Ascending aorta (tissue), 2 donors: ENCODE measurements around the gene UTS2R. TPM values are rescaled to one million over a fixed set of nuclear protein-coding genes. Genes with fewer than 3 reads are reported as not detected.
"Not testable (repeated sequence)": the region's sequence is repeated elsewhere in the genome, so short reads cannot be mapped to it uniquely, and the experiment has no call there.

Experiments
- DNase-seq, 2 donors: peaks; one replicate each; pipeline ENCODE4 v3.0.0-alpha.2; 2019; ENCODE audit warnings: low spot score in 2 of 2
- H3K27ac ChIP-seq, 2 donors: fragments of 200-600 bp; sonication (generic); one replicate each; pipeline ENCODE4 v1.5.1; 2016 to 2017; ENCODE audit warnings: mild to moderate bottlenecking in 1 of 2
- H3K27me3 ChIP-seq: fragments of 200-600 bp; sonication (generic); one replicate; pipeline ENCODE4 v1.5.1; 2017
- H3K36me3 ChIP-seq, 2 donors: fragments of 200-600 bp; sonication (generic); one replicate each; pipeline ENCODE4 v1.5.1; 2016
- H3K4me1 ChIP-seq, 2 donors: fragments of 200-600 bp; sonication (generic); one replicate each; pipeline ENCODE4 v1.5.1; 2016 to 2017; ENCODE audit warnings: mild to moderate bottlenecking in 1 of 2
- H3K4me3 ChIP-seq, 2 donors: fragments of 200-600 bp; sonication (generic); one replicate each; pipeline ENCODE4 v1.5.1; 2016 to 2017; ENCODE audit warnings: mild to moderate bottlenecking in 1 of 2
- H3K9me3 ChIP-seq, 2 donors: fragments of 200-600 bp; sonication (generic); one replicate each; pipeline ENCODE4 v1.5.1; 2016
- CTCF ChIP-seq, 3 experiments: fragments of 200-600 bp in 2 of 3; fragments of 450-650 bp in 1 of 3; sonication (generic) in 2 of 3; IDR thresholded peaks; one replicate each; pipeline ENCODE4 v1.5.1; 2016 to 2019; ENCODE audit warnings: antibody characterized with exemption in 3 of 3, mild to moderate bottlenecking in 1 of 3, moderate library complexity in 1 of 3
- intact Hi-C: fragments of 100-400 bp; cut with DNase I; formaldehyde crosslinking; loops from one replicate; pipeline ENCODE4 v1.15.1; 2023
- total RNA-seq: library from RNA; depleted of rRNA; stranded (reverse); fragments of >200 nt; gene quantifications from one replicate; pipeline ENCODE4 v1.1.0, GENCODE V29; 2016

Gene UTS2R
- total RNA-seq, 1 donor from 2014 or later, result not detected

- intact Hi-C loops, result no loop called here
- no peaks in the 10 kb centered on the region for H3K4me1 ChIP-seq
- no peaks in the 10 kb centered on the region for H3K9me3 ChIP-seq
- TF ChIP-seq CTCF (IDR thresholded peaks at IDR 0.05), result no peak
- no peaks in the 10 kb centered on the region for H3K36me3 ChIP-seq
- no peak overlapping the region for H3K4me3 ChIP-seq
- H3K27ac ChIP-seq, result no peak overlapping the region
- no peaks in the 10 kb centered on the region for H3K27me3 ChIP-seq
- DNase-seq, result no peak
Measured at GRCh38 chr17:82346342-82347300, 24.9 kb upstream of the UTS2R start.

- H3K27ac ChIP-seq, H3K27me3 ChIP-seq, H3K9me3 ChIP-seq, H3K4me1 ChIP-seq, DNase-seq, intact Hi-C loops, H3K4me3 ChIP-seq, H3K36me3 ChIP-seq: not testable (repeated sequence)
Measured at GRCh38 chr17:82347994-82348393, 23.6 kb upstream of the UTS2R start.

GRCh38 chr17:82348434-82348833 lies 23.1 kb upstream of the UTS2R start:
- no peaks in the 10 kb centered on the region for H3K9me3 ChIP-seq
- no peak for TF ChIP-seq CTCF (IDR thresholded peaks at IDR 0.05)
- no peaks in the 10 kb centered on the region for H3K27me3 ChIP-seq
- H3K27ac ChIP-seq, result no peak overlapping the region
- no peak overlapping the region for H3K4me3 ChIP-seq
- DNase-seq, result no peak
- H3K4me1 ChIP-seq, result peaks cover 0 to 3% of the 10 kb centered on the region in 2 donors
- H3K36me3 ChIP-seq, result no peaks in the 10 kb centered on the region
- intact Hi-C loops, result no loop called here

- intact Hi-C loops, result no loop called here
- peaks cover 0 to 3% of the 10 kb centered on the region in 2 donors for H3K4me1 ChIP-seq
- H3K36me3 ChIP-seq, result no peaks in the 10 kb centered on the region
- H3K4me3 ChIP-seq, result no peak overlapping the region
- no peak for DNase-seq
- no peak for TF ChIP-seq CTCF (IDR thresholded peaks at IDR 0.05)
- H3K27me3 ChIP-seq, result no peaks in the 10 kb centered on the region
- no peaks in the 10 kb centered on the region for H3K9me3 ChIP-seq
- H3K27ac ChIP-seq, result no peak overlapping the region
Measured at GRCh38 chr17:82348866-82349265, 22.7 kb upstream of the UTS2R start.

GRCh38 chr17:82349287-82349701 lies 22.3 kb upstream of the UTS2R start:
- H3K9me3 ChIP-seq, result no peaks in the 10 kb centered on the region
- no peak overlapping the region for H3K4me3 ChIP-seq
- H3K36me3 ChIP-seq, result no peaks in the 10 kb centered on the region
- intact Hi-C loops, result no loop called here
- H3K27ac ChIP-seq, result no peak overlapping the region
- H3K4me1 ChIP-seq, result peaks cover 0 to 3% of the 10 kb centered on the region in 2 donors
- no peaks in the 10 kb centered on the region for H3K27me3 ChIP-seq
- DNase-seq, result no peak
- no peak for TF ChIP-seq CTCF (IDR thresholded peaks at IDR 0.05)
